ENCODE measurements around the gene GRIK5. TPM values are rescaled to one million over a fixed set of nuclear protein-coding genes. Genes with fewer than 3 reads are reported as not detected.

GRIK5 gene
- total and polyA plus RNA-seq, 2 of the 8 experiments (the other 6 are each of a cell fraction or from before 2014, with no cell fraction given): 17.8 to 42.9 TPM

DNA sequence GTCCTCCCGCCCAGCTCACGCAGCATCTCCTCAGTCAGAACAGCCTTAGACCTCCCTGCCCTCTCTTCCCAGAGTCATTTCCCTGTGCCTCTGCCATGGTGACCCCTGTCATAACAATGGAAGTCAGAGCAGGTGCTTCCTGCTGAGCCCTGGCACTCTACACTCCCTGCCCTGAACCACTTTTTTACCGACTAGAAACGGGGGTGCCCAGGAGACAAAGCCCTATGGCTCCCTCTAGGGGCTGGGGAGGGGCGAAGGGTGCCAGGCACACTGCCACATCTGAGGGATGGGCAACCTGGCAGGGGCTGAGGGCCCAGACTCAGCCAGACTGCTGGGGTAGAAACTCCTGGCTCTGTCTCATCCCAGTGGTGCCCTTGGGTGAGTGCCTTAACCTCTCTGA, 22.3 kb upstream of the GRIK5 start (continued):
- TF ChIP-seq, protein P1, sequence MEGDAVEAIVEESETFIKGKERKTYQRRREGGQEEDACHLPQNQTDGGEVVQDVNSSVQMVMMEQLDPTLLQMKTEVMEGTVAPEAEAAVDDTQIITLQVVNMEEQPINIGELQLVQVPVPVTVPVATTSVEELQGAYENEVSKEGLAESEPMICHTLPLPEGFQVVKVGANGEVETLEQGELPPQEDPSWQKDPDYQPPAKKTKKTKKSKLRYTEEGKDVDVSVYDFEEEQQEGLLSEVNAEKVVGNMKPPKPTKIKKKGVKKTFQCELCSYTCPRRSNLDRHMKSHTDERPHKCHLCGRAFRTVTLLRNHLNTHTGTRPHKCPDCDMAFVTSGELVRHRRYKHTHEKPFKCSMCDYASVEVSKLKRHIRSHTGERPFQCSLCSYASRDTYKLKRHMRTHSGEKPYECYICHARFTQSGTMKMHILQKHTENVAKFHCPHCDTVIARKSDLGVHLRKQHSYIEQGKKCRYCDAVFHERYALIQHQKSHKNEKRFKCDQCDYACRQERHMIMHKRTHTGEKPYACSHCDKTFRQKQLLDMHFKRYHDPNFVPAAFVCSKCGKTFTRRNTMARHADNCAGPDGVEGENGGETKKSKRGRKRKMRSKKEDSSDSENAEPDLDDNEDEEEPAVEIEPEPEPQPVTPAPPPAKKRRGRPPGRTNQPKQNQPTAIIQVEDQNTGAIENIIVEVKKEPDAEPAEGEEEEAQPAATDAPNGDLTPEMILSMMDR (IDR thresholded peaks at IDR 0.05; ENCODE audit: control extremely low read depth in 1 of 3, insufficient read depth in 1 of 3, low read depth in 1 of 3, low read length in 3 of 3): peak; percentile 71 to 77 (median 77)
- TF ChIP-seq POLR2AphosphoS5 (IDR thresholded peaks at IDR 0.05; ENCODE audit: low read depth, low read length) (no peak), SRF (IDR thresholded peaks at IDR 0.05; ENCODE audit: low read depth, low read length) (no peak)
